DMS79 (cell line): ENCODE data around the gene VAV2.

ENCODE experiments used
- DNase-seq: peaks from one replicate; lab custom pipeline; 2025; lab: John Stamatoyannopoulos, UW

VAV2 gene

GRCh38 chr9:133979921-133980863 lies 11.9 kb downstream of the VAV2 start:
- DNase-seq: no peak

- no peak for DNase-seq
Measured at GRCh38 chr9:133979273-133979920, 12.7 kb downstream of the VAV2 start.

GRCh38 chr9:133978899-133979272 lies 13.2 kb downstream of the VAV2 start:
- no peak for DNase-seq

- DNase-seq: no peak
Measured at GRCh38 chr9:133978226-133978898, 13.8 kb downstream of the VAV2 start.

- DNase-seq: no peak
Measured at GRCh38 chr9:133977421-133978201, 14.5 kb downstream of the VAV2 start.

GRCh38 chr9:133976887-133977286 lies 15.2 kb downstream of the VAV2 start:
- no peak for DNase-seq

GRCh38 chr9:133976191-133976861 lies 15.8 kb downstream of the VAV2 start:
- no peak for DNase-seq

GRCh38 chr9:133975511-133975910 lies 16.6 kb downstream of the VAV2 start:
- no peak for DNase-seq

GRCh38 chr9:133974631-133975341 lies 17.3 kb downstream of the VAV2 start:
- no peak for DNase-seq

GRCh38 chr9:133973791-133974630 lies 18.1 kb downstream of the VAV2 start:
- no peak for DNase-seq

GRCh38 chr9:133973111-133973790 lies 18.9 kb downstream of the VAV2 start:
- DNase-seq: no peak

GRCh38 chr9:133971981-133972941 lies 19.9 kb downstream of the VAV2 start:
- DNase-seq: no peak

- no peak for DNase-seq
Measured at GRCh38 chr9:133971121-133971951, 20.8 kb downstream of the VAV2 start.

- no peak for DNase-seq
Measured at GRCh38 chr9:133970581-133971058, 21.5 kb downstream of the VAV2 start.

- DNase-seq: no peak
Measured at GRCh38 chr9:133969681-133970580, 22.2 kb downstream of the VAV2 start.
